GM19238 (cell line): ENCODE measurements around the gene FAM156B.
"Not testable (repeated sequence)": the region's sequence is repeated elsewhere in the genome, so short reads cannot be mapped to it uniquely, and the experiment has no call there.

Experiments
- DNase-seq: peaks from one replicate; pipeline ENCODE4 v3.0.0; 2011; ENCODE audit warnings: low spot score; ENCODE audit not compliant: insufficient read length

FAM156B gene

DNA sequence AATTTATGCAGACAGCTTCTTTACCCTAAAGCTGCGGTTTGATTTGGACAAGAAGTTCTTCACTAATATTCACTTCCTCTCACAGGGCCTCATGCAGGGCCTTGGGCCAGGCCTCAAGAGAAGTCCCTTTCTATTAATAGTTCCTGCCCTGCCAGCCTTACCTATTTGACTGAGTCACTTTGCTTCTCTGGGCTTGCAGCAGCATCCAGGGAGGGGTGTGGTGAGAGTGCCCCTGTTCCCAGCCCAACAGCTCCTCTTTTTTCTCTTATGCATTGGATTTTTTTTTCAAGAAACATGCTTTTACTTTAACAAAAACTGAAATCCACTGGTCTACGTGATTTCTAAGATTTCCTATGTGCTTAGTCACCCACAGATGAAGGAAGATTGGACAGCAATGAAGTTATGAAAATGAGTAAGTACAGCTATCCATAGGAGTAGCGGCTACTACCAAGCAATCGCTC, 26.7 kb downstream of the FAM156B start:
- no peak for DNase-seq

DNA sequence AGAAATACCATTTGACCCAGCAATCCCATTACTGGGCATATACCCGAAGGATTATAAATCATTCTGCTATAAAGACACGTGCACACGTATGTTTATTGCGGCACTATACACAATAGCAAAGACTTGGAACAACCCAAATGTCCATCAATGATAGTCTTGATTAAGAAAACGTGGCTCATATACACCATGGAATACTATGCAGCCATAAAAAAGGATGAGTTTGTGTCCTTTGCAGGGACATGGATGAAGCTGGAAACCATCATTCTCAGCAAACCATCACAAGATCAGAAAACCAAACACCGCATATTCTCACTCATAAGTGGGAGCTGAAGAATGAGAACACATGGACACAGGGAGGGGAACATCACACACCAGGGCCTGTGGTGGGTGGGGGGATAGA, 33.1 kb downstream of the FAM156B start:
- DNase-seq: not testable (repeated sequence)

DNA sequence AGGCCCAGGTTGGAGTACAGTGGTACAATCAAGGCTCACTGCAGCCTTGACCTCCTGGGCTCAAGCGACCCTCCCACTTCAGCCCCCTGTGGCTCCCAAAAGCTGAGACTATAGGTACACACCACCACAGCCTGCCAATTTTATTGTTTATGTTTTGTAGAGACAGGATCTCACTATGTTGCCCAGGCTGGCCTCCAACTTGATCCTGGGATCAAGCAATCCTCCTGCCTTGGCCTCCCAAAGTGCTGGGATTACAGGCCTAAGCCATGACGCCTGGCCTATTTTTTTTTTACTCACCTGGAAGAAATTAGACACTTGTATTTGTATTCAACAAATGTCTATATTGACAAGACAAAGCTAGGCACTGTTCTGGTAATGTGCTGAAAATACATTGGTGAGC, 36.1 kb downstream of the FAM156B start:
- DNase-seq: no peak

DNA sequence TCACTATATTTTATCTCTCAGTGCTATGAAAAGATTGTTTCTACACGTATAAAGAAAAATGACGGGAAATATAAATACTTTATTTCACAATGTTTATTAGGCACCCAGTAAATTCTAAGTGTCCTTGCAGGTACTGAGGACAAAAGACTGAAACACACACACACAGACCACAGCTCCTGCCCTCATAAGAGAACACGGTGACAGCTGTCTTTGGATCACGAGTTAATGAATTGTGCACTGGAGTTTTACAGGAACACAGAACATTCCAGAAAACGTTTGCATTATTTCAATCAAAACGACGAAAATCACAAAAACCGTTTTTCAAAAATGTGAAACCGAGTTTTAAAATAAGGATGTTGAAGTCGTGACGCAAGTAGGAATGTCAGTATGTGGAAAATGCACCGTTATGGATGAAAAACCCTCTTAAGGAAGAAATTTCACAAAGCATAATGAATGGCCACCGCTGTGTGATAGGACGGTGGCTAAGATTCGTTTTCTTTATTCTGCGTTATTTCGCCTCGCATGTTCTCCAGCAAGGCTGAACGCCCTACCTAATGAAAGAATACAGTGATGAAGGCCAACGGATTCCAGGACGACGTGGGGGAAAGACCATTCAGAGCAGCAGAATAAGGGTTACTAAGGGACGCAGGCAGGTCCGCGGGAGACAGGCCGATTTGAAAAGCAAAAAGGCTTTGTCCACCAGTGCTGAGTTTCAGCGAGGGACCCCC, 37.0 kb downstream of the FAM156B start:
- DNase-seq: peak; percentile 40

DNA sequence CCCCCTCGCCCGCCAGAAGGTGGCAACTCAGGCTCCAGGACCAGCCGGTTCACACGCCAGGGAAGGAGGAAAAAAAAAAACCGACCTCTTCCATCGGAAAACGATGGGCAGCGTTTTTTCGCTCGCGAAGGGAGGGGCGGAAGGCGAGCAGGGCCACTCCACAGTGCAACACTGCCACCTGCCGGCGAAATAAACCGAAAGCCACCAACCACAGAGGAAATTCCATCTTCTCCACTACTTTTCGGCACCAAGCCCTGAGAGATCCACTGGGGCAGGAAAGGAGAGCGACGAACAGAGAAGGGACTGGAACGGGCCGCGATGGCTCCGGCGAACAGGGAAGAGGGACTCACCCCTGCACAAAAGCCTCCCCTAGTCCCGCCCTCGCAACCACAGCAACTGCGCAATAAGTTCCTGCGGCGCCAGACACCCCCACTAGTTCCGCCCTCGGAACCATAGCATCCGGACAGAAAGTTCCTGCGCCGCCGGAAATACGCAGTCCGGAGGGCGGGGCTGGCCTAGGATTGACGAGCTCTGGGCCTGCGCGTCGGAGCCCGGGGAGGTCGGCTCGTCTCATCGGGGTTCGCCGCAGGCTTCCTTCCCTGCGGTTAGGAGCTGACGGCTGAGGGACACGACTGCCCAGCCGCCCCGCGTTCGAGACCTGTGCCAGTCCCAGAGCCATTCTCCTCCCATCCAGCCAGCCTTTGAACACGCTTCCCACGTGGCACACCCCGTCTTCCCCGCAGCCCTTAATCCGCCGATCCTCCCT, 37.8 kb downstream of the FAM156B start:
- peak; percentile 85 for DNase-seq

DNA sequence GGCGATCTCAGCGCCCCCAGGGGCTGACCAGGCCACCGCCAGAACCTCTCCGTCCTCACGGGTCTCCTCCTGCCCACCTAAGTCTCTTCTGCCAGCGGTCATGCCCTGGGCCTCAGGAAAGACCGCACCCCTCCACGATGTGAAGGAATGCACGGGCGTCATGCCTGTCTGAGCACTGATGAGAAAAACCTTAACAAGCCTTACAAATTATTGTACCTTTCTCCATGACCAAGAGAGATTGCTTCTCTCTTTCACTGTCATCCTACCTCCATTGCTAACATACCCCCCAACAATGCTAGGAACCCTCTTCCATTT, 38.3 kb downstream of the FAM156B start:
- not testable (repeated sequence) for DNase-seq

DNA sequence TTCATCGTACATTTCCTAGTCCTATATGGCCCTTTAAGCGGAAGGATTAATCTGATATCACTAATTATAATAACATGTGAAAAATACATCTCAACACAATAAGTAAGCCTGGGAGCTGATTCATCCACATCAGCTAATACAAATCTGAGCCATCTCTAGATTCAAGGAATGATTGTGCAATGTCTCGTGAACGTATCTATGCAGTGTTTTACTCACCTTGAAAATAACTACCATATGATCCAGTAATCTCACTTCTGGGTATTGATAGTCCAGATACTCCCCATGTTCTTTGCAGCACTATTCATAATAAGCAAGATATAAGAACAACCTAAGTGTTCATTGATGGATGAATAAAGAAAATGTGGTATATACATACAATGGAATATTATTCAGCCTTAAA, 43.6 kb downstream of the FAM156B start:
- DNase-seq: not testable (repeated sequence)

DNA sequence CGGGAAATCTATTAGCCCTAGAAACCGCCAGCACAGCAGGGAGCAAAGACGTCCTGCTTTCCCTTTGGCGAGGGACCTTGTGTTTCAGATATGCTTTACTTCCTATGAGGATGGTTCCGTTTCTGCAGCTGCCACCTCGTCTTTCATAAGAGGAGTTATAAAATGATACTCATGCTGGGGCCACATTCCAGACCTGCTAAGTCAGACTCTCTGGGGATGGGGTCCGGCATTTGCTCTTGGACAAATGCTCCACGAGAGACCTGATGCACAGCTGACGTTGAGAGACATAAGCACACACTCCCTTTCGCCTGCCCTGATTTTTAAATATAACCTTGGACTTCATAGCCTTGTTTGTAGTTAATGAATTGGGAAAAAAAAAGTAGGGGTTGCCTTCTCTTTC, 44.6 kb downstream of the FAM156B start:
- not testable (repeated sequence) for DNase-seq

DNA sequence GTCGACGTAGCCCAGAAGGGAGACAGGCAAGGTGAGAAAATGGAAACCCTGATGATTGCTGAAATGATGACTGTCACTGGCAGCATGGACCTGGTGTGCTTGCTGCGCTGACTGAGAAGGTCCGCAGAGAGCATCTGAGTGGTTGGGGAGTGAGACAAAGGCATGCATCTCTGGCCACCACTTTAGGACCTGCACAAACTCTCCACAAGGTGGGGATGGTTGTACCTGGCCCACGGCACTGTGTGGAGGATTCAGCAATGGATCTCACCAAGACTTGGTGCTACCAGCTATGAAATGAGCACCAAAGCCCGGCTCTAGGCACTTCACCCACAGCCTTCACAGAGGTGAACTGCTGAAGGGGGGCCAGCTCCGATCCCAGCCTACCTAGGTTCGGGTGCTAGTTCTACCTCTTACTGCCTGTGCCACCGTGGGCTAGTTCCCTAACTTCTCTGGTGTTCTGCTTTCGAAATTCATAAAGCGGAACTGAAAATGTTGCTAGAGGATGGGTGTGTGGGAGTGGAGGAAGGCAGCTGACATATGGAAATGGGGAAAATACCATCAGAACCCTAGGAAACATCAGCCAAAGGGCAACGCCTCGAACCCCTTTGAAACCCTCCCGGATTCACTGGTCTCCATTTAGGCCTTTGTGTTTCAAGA, 48.8 kb downstream of the FAM156B start:
- DNase-seq: not testable (repeated sequence)

DNA sequence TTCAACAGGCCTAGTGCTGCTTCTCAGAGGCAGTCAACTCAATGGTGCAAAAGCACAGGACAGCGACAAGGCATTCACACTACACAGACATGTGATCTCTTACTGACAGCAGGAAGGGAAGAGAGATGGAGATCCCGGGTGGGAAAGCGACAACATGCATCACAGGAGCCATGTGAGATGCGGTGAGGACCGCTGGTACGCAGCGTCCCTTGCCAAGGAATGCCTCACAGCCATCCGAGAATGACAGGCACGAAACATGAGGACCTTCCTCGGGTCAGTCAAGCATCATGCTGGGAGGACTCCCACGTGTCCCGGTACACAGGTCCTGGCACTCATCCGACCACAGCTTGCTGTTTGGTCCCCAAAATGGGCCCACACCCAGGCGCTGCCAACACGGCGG, 50.4 kb downstream of the FAM156B start:
- not testable (repeated sequence) for DNase-seq

DNA sequence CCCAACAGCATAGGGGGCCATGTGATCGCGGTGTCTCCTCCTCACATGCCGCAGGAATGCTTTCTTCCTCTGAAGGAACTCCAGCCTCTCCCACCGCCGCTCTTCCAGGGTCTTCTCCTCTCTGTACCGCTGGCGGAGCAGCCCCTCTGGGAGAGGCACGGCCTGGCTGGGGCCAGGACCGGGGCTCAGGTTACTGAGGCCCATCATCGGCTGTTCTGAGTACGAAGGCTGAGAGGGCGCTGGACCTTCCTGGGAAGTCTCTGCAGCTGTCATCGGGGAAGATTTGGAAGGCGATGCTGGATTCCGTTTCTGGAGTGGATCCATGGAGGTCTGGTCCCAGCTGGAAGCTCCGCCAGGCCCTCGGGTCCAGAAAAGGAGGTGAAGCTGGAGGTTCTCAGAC, 51.1 kb downstream of the FAM156B start:
- DNase-seq: not testable (repeated sequence)

DNA sequence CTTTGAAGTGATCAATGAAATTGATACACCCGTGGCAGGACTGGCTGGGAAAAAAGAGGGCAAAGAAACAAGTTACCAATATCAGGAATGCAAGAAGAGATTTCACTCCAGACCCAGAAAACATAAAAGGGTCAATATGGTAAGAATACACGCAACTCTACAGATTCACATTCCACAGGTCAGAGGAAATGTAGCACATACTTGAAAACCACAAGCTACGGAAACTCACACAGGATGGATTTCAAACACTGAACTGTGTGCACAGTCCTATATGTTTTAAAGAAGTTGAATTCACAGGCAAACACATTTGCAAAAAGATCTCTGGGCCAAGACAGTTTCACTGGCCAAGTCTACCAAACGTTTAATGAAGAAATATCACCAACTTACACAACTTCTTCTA, 52.2 kb downstream of the FAM156B start:
- not testable (repeated sequence) for DNase-seq

DNA sequence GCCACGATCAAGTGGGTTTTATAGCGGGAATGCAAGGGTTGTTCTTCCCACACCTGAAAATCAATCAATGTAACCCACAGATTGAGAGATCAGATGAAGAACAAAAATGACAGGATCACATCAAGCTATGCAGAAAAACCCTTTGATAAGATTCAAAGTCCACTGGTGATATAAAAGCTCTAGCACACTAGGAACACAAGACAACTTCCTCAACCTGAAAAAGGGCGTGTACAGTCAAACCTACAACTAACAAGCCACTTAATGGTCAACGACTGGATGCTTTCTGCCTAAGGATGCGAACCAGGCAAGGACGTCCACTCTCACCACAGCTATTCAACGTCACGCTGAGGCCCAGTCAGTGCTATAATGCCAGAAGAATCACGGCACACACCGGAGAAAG, 52.8 kb downstream of the FAM156B start:
- not testable (repeated sequence) for DNase-seq
